DMS79 (cell line): ENCODE data around the gene STXBP1.
A peak's percentile ranks its signal among the peaks of the same experiment; 100 is the strongest.
"Not testable (repeated sequence)": the region's sequence is repeated elsewhere in the genome, so short reads cannot be mapped to it uniquely, and the experiment has no call there.

Experiments
- DNase-seq: peaks from one replicate; lab custom pipeline; 2025; lab: John Stamatoyannopoulos, UW

The STXBP1 gene

DNA sequence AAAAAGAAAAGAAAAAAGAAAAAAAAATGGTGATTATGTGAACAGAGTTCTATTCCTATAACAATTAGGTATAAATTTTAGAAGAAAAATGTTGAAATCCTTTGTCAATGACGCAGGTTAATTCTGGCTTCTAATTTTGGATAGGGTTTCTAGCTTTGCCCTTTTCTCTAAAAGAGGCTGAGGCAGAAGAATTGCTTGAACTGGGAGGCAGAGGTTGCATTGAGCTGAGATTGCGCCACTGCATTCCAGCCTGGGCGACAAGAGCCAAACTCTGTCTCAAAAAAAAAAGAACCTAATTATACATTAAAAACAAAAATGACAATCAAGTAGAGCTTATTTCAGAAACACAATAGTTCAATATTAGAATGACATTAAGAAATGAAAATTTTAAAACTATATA, 2.9 kb downstream of the STXBP1 start:
- DNase-seq = no peak

DNA sequence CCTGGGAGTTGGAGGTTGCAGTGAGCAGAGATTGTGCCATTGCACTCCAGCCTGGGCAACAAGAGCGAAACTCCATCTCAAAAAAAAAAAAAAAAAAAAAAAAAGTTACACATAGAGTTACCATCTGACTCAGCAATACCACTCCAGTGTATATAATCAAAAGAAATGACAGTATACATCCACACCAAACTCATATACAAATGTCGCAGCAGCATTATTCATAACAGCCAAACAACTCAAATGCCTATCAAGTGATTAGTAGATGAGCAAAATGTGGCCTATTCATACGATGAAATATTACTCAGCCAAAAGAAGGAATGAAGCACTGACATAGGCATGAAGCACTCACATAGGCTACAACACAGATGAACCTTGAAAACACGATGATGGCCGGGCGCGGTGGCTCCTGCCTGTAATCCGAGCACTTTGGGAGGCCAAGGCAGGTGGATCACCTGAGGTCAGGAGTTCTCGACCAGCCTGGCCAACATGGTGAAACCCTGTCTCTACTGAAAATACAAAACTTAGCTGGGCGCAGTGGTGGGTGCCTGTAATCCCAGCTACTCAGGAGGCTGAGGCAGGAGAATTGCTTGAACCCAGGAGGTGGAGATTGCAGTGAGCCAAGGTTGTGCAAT, 9.4 kb downstream of the STXBP1 start:
- not testable (repeated sequence) for DNase-seq

DNA sequence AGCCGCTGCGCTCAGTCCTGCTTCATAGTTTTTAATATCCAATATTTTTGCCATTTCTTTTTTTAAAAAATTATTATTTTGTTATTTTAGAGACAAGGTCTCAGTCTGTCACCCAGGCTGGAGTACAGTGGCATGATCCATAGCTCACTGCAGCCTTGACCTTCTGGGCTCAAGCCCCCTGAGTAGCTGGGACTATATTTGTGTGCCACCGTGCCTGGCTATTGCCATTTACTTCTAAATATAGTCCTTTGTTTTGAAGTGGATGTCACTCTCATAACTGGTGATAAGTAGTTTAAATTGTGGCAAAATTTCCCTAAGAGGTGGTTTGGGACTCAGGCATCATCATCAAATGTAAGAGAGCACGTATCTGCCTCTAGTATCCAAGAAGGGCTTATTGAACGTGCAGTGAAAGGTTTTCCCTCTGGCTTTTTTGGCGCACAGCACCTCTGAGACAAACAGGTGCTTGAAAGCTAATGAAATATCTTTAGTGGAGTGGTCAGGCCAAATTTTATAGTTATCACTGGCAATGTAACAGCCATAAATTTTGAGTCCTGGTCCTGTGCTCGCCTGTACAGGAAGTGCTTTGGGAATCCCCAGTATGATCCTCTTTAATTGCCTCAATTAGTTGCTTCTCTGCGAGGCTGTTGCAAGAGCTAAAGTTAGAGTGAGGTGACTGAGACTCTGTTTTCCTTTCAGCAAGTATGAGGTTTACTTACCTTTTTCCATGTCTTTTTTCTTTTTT, 14.8 kb downstream of the STXBP1 start:
- DNase-seq = peak; percentile 76

GRCh38 chr9:127627494-127627855, 15.4 kb downstream of the STXBP1 start:
- no peak for DNase-seq

GRCh38 chr9:127628758-127629467, 16.8 kb downstream of the STXBP1 start:
- DNase-seq = no peak

- DNase-seq = no peak
These were observed 17.5 kb downstream of the STXBP1 start for GRCh38 chr9:127629468-127630081.

- no peak for DNase-seq
These were observed 21.3 kb downstream of the STXBP1 start for GRCh38 chr9:127633216-127633862.

DNA sequence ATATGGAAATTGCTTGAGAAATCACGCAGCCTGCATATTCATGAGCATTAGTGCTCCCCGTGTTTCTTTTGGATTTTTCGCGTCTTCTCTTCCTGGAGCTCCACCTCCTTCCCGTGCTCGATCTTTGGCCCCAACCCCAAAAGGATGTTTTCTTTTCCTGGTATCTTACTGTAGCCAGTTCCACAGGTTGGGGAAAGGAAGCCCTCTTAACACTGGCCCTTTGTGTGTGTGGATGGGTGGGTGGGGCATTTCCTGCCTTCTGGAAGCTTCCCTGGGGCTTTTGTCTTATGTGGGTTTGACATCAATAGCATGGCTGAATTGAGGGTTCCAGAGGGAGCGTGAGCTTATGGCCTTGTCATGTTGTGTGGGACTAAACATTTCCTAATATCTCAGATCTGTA, 21.9 kb downstream of the STXBP1 start:
- no peak for DNase-seq

GRCh38 chr9:127634698-127635097, 22.6 kb downstream of the STXBP1 start:
- DNase-seq = no peak

DNA sequence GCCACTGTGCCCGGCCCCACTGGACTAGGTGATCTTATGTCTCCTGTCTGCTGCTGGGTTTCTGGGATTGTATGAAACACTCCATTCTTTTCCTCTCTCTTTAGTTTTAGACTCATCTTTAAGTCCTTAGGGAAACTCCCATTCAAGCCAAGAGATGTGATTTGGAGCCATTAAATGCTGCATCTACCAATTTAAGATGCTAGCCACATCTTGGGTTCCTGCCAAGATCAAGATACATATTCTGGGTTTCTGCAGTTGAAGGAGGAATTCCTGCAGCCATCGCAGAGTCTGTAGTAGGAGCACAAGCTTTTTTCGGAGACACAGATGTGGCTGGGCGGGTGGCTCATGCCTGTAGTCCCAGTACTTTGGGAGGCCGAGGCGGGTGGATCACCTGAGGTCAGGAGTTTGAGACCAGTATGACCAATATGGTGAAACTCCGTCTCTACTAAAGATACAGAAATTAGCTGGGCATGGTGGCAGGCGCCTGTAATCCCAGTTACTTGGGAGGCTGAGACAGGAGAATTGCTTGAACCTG, 23.2 kb downstream of the STXBP1 start:
- no peak for DNase-seq

DNA sequence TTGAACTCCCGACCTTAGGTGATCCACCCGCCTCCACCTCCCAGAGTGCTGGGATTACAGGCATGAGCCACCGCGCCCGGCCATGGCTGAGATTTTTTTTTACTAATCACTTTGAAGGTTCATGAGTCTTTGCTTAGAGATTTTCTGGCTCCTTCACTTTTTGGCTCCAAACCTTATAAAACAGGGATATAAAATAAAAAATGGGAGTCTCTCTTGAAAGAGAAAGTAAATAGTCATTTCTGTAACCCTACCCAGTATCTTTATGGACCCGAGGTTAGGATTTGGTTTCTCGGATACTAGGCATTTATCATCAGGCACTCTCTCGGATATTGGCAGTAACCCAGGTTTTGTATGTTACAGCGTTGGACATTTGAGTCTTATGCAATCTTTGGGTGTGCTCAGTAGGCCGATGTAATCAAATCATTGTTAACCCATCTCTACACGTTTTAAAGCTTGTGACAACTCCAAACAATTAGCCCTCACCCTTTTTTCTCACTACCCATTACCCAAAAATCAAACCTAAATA, 25.3 kb downstream of the STXBP1 start:
- DNase-seq = no peak

DNA sequence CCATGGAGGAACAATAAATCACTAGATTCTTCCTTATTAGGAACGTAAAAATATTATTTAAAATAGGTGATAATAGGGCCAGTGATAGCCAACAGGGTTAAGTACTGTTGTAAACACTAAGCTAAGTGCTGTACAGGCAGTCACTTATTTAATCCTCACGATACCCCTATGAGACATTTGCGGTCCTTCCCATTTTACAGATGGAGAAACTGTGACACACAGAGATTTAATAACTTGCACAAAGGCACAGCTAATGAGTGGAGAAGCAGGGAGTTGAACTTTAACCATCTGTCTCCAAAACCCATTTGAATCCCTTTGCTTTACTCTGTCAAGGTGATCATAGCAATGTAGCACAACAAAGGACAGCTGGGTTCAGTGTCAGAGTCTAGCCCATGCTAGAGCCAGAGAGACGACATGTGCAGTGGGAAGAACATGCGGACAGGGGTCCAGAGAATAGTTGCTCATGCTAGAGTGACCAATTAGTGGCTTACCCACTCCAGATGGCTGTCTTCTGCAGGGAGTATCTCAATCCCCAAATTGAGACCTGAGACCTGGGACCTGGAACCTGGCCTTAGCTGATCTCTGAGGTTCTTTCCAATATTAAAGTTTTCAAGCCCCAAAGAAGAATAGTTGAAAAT, 28.9 kb downstream of the STXBP1 start:
- no peak for DNase-seq

GRCh38 chr9:127642082-127642740, 30.1 kb downstream of the STXBP1 start:
- DNase-seq = no peak

GRCh38 chr9:127644146-127644827, 32.2 kb downstream of the STXBP1 start:
- no peak for DNase-seq

GRCh38 chr9:127644943-127645342, 32.9 kb downstream of the STXBP1 start:
- DNase-seq = no peak

DNA sequence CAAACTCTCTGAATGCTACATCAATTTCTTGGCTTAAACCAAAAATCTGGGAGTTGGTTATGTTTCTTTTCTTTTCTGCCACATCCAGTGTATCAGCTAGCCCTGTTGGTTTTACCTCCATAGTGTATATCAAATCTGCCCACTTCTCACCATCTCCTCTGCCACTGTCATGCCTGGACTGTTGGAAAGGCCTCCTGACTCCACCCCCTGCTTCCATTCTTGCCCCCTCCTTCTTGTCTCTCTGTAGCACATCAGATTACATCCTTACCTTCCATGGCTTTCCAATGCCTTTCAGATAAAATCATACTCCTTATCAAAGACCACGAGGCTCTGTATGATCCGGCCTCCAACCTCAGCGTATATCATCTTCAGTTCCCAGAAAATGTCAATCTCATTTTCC, 35.4 kb downstream of the STXBP1 start:
- DNase-seq = no peak

GRCh38 chr9:127650518-127650917, 38.4 kb downstream of the STXBP1 start:
- DNase-seq = no peak

DNA sequence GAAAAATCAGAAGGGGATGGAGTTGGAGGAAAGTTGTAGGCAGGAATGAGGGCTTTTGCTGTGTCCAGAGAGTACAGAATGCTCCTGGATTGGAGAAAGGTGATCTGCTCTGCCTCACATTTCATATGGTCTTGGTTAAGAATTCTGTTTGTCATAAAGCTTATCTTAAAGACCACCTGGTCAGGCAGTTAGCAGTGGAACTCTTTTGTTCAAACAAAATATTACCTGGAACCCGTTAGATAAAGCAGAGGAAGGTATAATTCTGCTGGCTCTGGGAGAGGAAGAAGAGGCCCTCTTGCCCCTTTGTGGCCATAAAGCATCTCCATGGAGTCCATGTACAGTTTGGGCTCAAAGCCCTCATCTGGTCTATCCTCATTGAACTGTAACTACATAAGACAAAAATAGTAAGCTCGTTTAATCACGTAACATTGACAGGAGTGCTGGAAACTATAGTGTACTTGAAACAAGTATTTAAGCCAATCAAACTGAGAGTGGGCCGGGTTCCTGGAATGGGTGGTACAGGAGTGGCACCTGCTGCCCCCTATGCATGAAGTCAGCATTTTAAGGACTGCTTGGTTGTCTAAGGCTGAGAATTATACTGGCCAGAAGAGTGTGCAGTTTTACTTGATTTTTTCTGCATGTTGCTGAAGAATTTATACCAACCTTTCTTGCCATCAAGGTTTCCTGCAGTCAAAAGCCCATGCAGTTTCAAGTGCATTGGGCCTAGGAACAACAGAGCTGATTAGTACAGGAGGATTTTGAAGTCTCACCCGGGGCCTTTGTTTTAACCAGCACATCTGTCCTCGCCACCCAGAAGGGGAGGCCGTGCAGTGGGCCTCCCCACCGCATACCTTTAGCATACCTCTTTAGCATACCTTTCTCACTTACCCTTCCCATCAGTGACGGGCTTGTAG, 39.9 kb downstream of the STXBP1 start:
- DNase-seq = peak; percentile 81

DNA sequence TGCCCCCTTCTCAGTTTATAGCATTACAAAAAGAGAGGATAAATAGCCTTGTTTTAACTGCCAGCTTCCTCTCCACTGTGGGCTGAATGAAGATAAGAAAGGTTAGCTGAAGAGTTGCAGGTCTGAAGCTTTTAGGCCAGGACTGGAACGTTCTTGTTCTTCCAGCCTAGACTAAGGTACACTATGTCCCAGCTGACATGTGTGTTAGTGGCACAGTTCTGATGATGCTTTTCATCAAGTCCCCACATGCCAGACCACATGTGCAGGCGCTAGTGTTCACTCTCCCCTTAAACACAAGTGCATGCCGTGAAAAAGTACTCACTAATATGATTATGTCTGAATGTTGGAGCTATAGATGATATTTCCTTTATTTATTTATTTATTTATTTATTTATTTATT, 40.7 kb downstream of the STXBP1 start:
- DNase-seq = no peak
